GM21786 (cell line): ENCODE measurements around the gene FLCN.

Experiments used
- ATAC-seq: cut with Tn5 transposase; IDR thresholded peaks from one replicate; pipeline ENCODE4 v1.9.1; 2021; ENCODE audit not compliant: unreplicated experiment

The FLCN gene

DNA sequence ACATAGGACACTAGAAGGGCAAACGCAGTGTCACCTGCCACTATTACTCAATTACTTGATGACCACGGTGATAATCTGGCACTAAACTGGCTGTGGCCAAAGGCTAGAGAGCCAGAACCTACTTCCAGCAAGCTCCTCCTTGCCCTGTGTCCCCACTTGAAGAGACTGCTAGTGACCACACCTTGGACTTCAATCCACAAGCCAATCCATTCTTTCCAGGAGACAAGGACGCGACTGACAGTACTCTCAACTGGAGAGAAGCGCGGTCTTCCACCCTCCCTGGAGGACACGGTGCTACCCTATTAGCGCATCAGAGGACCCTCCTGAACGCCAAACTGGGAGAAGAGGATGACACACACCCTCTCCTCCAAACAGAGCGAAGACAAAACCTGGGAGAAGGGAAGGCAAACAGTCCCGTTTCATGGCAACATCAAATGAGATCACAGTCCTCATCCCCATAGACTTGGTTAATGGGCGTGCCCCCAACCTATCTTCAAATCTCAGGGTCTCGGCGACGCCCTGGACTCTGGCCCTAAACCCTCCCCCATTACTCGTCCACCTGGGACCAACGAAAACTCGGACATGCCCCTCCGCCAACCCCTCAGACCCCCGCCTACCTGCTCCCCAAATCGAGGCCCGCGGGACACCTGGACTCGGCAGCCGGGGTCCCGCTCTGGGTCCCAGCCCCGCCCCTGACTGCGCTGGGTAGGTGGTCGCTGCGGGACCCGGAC is 508 bp downstream of the FLCN start:
- no peak for ATAC-seq

DNA sequence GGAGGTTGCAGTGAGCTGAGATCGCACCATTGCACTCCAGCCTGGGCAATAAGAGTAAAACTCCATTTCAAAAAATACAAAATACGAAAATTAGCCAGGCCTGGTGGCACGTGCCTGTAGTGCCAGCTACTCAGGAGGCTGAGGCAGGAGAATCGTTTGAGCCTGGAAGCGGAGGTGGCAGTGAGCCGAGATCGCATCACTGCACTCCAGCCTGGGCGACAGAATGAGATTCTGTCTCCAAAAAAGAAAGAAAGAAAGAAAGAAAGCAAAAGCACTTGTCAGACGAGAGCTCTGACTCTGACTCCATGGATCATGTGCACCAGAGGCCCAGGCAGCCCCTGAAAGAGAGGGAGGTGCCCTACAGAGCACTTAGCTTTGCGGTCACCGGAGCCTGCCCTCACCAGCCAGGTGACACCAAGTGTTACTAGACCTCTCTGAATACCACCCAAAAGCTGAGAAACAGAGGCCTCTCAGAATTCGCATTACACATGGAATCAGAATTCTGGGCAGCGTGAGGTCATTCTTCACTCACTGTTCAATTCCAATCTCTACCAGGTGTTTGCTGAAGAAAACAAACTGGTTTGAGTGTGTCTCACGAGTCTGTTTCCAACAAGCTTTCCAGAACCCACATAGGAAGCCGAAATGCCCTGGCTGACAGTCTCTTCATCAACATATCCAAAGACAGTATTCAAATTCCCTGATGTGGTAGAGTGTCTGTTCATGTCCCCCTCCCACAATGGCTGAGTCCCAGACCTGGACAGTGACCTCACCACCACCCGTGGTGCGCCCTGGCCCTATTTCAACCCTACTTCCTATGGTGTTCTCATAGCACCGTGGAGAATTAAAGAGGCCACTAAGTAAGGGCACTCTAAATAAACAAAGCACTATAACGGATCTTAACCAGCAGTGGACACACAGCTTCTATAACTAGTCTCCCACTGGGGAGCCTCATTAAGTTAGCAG is 1.5 kb downstream of the FLCN start:
- ATAC-seq = no peak

DNA sequence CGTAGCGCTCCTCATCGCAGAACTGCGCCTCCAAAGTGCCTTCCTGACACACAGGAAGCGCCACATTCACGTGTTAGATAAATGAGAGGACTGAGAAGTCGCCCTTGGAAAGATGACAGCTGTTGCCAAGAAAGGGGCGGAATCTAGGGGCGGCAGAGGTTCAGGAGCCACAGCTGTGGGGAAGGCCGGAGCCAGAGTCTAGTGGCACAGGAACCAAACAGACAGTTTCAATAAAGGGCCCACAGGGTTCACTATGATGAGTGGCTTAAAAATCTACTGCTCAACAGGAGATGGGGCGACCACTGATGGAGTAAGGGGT is 4.7 kb downstream of the FLCN start:
- ATAC-seq = no peak

DNA sequence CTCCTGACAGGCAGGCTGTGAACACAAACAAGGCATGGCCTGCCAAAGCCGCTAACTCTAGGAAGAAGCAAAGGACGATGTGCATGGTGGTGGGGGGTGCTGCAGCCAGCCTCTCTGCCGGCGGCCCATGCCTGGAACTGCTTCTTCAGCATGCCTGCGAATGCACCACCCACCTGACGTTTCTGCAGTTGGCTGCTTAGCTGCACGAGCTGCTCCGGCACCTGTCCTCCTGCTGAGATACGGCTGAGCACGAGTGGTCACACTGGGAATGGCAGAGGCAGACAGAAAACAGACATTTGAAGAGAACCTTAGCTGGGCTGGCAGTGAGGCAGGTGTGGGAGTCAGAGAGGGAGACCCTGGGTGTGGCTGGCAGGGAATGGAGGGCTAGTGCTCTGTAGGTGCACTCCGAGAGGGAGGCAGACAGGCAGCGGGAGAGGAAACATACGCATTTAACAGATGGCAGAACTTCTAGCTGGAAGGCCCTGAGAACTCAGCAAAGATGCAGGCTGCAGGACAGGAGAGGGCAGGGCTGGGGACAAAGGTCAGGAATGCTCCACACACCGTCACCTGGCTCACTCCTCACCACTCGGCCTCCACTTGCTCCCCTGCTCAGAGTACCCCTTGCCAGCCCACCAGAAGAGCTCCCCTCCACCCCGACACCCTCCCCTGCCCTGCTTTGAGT is 5.2 kb downstream of the FLCN start:
- no peak for ATAC-seq

DNA sequence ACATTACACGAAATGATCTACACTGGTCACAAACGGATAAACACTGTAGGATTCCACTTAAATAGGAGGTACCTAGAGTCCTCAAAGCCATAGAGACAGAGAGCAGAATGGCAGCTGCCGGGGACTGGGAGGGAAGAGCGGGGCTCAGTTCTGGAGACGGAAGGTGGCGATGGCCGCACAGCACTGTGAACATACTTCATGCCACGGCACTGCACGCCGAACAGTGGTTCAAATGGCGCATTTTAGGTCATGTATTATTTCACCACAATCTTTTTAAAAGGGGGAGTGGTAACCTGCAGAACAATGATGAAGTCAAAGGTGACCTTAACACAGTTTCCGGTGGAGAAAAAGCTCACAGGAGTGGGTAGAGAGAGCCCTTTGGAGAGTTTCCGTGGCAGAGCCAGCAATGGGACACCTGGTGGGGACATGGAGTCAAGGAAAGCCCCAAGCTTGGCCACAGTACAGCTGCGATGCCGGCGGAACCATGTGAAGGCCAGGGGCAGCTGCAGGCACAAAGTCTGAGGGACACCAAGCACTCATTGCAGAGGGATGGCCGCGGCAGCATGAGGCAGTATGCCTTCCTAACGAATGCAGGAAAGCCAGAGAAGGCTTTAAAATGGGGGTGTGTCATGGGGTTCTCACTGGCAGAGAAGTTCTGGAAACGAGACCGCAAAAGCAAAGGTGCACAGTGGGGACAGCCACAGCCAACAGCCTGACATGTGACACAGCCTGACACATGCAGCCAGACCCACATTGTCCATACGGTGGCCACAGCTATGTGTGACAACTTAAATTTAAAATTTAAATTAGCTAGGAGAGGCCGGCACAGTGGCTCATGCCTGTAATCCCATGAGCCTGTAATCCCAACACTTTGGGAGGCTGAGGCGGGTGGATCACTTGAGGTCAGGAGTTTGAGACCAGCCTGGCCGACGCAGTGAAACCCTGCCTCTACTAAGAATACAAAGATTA is 7.3 kb downstream of the FLCN start:
- no peak for ATAC-seq

DNA sequence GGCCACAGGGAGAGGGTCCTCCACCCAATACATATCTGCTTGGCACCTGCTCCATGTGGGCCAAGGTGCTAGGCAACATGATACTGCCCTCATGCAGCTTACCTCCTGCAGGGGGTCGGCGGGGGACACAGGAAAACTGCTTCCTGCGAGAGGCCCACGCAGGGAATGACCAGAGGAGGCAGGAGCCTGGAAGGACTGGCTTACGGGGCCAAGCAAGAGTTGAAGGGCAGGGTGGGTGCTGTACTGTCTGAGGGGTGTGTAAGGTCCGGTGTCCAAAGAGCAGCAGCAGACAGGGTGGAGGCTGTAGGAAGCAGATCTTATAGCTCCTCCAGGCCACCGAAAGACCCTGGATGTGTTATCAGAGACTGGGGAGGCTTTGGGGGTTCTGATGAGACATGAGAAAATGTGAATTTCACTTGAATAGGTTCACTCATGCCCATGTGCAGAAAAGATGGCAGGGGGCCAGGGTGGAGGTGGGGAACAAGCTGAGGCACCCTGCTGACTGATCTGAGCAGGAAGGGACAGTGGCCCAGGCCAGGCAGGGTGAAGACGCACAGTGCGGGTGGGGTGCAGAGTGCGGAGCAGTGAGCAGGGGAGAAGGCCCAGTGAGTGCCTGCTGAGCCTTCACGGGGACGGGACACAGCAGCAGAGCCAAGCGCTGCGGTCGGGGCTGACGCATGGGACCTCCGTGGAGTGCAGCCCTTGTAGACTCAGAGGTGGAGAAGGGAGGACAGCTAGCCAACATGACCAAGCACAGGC is 8.3 kb downstream of the FLCN start:
- no peak for ATAC-seq

DNA sequence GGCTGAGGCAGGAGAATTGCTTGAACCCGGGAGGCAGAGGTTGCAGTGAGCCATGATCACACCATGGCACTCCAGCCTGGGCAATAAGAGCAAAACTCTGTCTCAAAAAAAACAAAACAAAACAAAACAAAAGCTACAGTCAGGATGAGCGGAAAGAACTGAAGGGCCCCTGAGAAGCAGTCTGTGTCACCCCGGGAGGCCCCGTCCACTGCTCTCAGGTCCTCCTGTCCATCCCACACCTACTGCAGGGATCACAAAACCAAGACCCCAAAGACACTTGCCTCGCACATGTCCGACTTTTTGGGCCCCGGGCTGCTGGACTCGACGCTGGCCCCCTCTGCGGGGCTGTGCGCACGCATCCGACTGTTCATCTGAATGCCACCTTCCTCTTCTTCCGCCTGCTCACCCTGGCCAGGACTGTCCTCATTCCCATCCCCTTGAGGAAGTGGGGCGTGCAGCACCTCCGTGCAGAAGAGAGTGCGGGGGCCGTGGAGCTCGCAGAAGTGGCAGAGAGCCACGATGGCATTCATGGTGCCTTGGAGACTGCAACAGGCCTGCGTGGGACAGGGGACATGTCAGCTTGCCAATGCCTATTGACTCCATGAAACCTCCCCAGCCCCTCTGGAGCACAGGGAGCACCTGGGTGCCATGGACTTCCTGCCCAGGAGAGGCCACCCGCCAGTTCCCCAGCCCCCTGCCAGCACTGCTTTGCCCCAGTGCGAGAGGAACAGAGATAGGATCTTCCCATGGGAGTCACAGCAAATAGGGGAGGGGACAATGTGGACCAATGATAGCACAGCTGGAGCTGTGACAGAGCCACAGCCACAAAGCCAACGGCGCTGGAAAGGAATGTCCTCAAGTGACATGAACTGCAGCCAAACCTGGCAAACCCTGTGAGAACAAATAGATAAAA is 9.1 kb downstream of the FLCN start:
- ATAC-seq = no peak

DNA sequence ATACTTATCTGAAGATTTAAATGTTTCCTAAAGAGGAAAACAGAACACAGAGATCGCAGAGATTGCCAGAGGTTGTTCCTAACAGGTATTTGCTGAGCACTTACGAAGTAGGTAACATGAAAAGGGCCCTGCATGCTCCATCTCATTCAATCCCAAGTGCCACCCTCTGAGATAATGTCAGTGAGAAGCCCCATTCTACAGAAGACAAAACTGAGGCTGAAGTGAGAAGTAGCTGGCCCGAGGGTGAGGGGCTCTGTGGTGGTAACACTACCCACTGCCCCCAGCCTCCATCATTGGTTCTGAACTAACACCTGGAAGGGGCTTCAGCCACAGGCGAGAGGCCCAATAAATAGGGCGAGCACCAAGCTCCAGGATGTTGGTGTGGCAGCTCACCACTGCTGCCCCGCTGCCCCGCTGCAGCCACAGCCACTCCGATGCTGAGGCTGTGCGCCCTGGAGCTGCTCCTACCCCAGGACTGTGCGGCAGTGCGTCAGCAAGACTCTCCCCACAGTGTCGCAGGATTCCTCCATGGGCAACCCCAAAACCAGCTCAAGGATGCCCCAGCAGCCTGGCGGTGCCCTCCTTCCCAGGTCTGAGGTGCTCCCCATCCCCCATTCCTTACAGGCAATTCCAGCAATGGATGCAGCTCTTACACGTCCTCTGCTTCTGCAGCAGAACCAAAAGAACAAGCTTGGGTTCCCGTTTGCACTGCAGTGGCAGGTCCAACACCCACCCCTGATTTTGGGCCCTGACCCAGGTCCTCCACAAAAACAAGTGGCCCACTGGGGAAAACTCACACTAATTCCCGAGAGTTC is 10.3 kb downstream of the FLCN start:
- ATAC-seq = no peak

DNA sequence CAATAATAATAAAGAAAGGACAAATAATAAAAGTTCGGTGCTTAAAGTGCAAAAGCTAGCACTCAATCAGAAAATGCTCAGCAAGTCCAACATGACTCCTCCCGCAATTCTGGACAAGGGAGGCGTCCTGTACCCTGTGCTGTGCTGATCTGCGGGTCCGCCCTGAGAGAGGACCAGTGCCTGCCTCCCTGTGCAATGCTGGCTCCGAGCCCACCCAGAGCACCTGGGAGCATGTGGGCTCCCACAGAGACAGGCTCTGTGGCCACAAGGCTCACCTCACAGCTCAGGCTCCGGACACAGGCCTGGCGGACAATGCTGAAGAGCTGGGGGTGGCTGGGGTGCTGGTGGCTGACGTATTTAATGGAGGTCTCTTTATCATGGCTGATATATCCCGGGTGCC is 11.1 kb downstream of the FLCN start:
- no peak for ATAC-seq

DNA sequence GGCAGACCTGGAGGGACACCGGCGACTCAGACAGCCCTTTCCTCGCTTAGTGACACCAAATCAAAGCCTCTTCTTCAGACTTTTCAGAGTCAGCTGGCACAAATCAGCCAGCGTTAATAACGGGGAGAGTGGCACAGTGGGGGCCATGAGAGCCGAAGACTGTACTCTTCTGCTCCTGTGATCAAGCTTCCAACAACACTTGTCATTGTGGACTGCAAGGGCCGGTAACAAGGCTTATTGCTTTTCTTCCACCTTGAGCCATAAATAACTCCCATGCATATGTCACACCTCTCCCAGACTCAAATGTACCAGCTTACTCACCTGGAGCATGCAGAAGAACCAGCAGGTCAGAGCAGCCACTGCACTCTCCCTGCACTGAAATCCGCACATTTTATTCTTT is 12.8 kb downstream of the FLCN start:
- ATAC-seq = no peak

DNA sequence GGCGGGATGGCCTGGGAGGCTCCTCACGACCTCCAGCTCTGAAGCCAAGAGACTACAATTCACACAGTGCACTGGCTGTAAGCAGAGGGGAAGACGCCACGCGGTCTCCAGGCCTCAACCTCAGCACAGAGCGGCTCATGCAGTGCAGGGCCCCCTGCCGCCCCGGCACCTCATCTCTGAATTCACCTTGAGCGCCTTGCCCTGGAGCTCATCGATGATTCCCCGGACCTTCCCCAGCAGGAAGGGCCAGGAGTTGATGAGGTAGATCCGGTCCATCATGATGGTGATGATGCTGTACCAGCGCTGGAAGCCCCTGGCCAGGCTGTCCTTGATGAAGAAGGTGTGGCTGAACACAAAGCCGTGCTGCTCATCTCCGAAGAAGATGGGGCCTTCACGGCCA is 13.2 kb downstream of the FLCN start:
- ATAC-seq = no peak

DNA sequence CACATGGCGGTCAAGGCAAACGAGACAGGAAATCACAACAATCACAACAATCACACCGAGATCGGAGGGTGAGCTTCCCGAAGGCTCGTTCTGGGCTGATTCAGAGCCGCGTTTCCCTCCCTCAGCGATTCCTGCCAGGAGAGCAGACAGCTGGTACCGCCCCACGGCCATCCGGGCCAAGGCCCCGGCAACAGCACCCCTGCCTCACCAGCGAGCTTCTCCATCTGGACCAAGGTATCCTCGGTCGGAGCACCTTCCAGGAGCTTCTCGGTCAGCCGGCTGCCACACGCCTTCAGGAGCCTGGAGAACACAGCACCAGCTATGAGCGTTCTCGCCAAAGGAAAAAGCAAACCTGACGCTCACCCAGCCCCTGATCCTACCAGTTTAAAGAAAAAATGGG is 15.6 kb downstream of the FLCN start:
- no peak for ATAC-seq

DNA sequence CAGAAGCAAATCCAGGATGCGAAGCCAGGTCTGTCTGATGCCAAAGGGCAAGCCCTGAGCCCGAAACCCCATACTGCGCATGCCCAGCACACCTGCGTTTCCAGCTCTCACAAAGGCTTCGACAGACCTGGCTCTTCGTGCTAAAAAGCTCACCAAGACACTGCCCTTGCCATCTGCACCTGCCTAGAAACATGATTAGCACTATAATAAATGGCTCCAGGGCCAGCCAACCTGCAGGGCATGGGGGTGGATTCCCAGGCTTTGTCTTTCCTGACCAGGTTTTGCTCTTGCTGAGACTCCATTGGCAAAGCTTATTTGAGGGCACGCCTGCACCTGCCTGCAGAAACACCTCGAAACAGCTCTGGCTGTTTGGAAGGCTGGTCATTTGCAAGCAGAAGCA is 16.4 kb downstream of the FLCN start:
- ATAC-seq = no peak

DNA sequence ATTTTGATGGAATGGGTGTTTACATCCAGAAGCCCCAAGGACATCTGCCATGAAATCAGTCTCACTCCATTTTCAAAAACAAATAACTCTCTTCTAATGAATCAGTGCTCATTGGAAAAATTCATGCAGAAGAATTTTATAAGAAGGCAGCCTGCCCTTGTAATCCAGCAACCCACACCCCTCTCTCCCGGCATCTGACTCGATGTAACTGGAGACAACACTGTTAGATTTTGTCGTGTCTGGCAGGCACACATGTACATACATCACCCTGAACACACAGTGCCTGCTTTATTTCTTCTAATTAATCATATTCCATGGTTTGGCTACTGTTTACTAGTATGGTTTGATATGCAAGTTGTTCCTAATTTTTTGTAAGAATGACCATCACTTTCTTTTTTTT is 19.0 kb downstream of the FLCN start:
- no peak for ATAC-seq

DNA sequence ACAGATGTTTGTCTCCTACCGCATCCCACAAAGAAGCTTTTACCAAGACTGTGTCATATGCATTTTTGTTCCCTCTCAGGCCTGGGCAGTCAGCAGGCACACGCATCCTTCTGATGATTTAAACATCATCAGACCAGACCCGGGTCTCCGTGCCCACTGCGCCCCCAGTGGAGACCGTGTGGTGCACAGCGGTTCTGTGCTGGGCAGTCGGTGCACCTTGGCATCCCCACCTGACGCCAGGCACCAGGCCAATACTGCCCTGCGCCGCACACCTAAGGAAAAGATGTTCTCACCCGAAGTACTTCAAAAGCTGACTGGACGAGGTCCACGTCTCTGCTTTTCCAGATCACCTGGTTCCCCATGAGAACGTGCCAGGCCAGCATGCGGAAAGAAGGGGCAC is 20.2 kb downstream of the FLCN start:
- ATAC-seq = no peak

DNA sequence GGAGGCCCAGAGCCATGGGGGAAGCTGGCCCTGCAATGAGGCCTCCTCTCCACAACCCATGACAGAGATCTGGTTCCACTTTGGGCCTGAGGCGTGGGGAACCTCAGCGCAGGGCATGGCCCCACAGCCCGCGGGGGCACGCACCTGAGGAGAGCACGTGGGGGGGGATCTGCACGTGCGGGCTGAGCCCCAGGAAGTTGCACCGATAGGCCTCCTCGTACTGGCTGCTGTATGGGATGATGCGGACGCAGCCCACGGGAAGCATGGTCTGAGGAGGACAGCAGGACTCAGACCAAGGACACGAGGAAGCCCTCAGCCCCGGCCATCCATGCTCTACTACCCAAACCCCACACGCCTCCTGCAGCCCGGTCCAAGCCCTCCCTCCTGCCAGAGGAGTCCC is 20.7 kb downstream of the FLCN start:
- no peak for ATAC-seq

DNA sequence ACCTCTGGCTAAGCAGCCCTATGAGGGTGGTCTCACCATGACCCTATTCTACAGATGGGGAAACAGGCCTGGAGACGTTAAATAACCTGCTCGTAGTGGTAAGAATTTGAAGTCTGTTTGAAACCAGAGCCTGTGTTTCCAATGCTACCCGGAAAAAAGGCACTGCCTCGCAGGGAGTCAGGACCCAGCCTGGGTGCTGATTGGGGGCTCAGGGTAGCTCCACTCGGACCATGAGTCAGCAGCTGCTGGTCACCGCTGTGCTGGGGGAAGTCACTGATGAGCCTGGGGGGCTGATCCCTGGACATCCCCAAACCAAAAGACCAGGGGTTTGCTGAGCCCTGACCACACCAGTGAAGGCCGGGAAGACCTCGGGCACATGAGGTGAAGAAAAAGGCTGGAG is 21.4 kb downstream of the FLCN start:
- ATAC-seq = no peak
